PC-9 (cell line): ENCODE data around the gene ZFAND3.

ENCODE experiments used
- EZH2 ChIP-seq: fragments of 200-600 bp; sonication (generic); IDR thresholded peaks from 2 replicates; pipeline ENCODE4 v1.8.0; 2017; ENCODE audit warnings: antibody characterized with exemption, low read depth
- TF ChIP-seq, protein P1 (sequence below): fragments of 200-600 bp; sonication (generic); conservative IDR thresholded peaks from 2 replicates; pipeline ENCODE4 v1.6.1; 2017; ENCODE audit warnings: mixed run types, antibody characterized with exemption, mild to moderate bottlenecking, moderate library complexity

DNA sequence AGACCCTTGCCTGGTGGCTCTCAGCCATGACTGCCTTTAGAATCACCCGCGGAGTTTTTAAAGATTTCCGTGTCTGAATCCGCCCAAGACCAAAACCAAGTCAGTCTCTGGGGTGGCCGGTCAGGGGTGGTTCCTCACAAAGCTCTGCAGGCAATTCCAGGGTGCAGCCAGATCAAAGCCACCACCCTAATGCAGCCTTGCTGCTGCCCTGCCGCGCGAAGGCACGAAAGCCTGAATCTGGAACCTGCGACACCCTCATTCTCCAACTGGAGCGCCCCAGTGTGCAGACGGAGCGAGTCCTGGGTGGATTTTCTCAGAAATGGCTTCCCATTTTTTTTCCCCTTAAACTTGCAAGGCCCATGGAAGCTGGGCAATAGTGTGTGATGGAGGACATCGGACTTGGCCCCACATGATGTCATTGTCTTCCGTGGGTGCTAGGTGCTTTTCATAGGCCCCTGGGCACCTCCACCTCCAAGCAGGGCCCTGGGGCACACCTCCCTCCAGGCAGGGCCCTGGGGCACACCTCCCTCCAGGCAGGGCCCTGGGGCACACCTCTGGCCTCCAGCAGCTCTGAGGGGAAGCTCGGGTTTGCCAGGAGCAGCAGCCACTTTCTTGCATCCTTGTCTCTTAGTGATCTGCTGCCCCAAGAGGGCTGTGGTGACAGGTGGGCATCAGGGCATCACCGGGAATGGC, 343.1 kb downstream of the ZFAND3 start:
- TF ChIP-seq, protein P1, sequence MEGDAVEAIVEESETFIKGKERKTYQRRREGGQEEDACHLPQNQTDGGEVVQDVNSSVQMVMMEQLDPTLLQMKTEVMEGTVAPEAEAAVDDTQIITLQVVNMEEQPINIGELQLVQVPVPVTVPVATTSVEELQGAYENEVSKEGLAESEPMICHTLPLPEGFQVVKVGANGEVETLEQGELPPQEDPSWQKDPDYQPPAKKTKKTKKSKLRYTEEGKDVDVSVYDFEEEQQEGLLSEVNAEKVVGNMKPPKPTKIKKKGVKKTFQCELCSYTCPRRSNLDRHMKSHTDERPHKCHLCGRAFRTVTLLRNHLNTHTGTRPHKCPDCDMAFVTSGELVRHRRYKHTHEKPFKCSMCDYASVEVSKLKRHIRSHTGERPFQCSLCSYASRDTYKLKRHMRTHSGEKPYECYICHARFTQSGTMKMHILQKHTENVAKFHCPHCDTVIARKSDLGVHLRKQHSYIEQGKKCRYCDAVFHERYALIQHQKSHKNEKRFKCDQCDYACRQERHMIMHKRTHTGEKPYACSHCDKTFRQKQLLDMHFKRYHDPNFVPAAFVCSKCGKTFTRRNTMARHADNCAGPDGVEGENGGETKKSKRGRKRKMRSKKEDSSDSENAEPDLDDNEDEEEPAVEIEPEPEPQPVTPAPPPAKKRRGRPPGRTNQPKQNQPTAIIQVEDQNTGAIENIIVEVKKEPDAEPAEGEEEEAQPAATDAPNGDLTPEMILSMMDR = no peak
- no peak for TF ChIP-seq EZH2
